Muscle of back (tissue), 11 donors: ENCODE data around the gene DHX57. TPM values are rescaled to one million over a fixed set of nuclear protein-coding genes. Genes with fewer than 3 reads are reported as not detected.
A peak's percentile ranks its signal among the peaks of the same experiment; 100 is the strongest.

ENCODE experiments used
- DNase-seq, 3 donors: peaks; one replicate each; pipeline versions ENCODE4 v3.0.0 to v3.0.0-alpha.2; 2013
- polyA plus RNA-seq, 10 donors: library from polyadenylated mRNA; unstranded; fragments of 120-200 nt; gene quantifications; one replicate each; pipeline ENCODE4 v1.2.1, GENCODE V29; 2013; ENCODE audit not compliant: insufficient read length in 10 of 10

The DHX57 gene
- polyA plus RNA-seq, 10 donors: 16.5 to 29.5 (median 20.1) TPM

- no peak for DNase-seq
Measured at GRCh38 chr2:38866773-38867443, 8.8 kb downstream of the DHX57 start.

- no peak for DNase-seq
Measured at GRCh38 chr2:38863061-38863695, 12.6 kb downstream of the DHX57 start.

DNA sequence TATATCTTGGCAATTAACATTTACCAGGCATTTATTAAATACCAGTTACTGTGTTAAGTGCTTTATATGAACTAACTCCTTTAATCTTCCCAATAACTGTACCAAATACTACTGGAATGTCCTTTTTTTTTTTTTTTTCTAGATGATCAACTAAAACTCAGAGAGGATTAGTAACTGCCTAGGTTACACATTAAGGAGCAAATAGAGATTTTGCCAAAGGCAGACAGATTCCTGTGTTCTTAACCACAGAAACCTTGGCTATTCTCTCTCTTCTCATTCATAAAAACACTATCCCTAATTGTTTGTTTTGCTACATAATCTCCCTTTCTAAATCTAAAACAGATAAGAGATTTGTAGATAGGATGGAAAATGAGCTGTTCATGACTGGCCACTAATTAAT lies 13.3 kb downstream of the DHX57 start:
- no peak for DNase-seq

- DNase-seq: no peak
Measured at GRCh38 chr2:38856165-38856564, 19.6 kb downstream of the DHX57 start.

DNA sequence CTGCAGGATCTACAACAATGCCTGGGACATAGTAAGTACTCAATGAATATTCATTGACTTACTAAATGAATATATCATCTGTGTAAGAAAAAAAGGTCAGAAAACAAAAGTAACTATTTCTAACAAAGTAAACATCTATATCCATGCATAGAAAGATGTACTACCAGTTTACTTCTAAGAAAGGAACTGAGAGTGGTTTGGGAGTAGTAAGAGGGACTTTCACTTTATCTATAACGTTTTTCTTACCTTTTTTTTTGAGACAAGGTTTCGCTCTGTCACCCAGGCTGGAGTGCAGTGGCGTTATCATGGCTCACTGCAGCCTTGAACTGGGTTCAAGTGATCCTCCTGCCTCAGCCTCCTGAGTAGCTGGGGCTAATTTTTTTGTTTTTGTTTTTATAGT lies 25.7 kb downstream of the DHX57 start:
- DNase-seq: no peak

GRCh38 chr2:38836791-38837190 lies 38.9 kb downstream of the DHX57 start:
- no peak for DNase-seq

DNA sequence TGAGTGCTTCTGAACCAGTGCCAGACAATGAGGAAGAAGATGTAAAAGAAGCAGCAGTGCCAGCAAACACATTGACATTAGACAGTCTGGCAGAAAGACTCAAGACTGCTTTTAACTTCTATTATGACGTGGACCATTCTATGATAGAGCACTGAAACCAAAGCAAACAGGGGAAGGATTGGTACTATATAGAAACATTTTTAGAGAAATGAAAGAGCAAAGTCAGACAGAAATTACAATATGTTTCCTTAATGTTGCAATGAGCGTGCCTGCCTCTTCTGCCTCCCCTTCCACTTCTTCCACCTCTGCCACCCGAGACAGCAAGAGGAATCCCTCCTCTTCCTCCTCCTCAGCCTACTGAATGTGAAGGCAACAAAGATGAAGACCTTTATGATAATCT lies 39.7 kb downstream of the DHX57 start:
- peak in 1 of 3 donors; percentile 22 for DNase-seq

GRCh38 chr2:38835015-38835601 lies 40.6 kb downstream of the DHX57 start:
- DNase-seq: peak in 1 of 3 donors; percentile 12

DNA sequence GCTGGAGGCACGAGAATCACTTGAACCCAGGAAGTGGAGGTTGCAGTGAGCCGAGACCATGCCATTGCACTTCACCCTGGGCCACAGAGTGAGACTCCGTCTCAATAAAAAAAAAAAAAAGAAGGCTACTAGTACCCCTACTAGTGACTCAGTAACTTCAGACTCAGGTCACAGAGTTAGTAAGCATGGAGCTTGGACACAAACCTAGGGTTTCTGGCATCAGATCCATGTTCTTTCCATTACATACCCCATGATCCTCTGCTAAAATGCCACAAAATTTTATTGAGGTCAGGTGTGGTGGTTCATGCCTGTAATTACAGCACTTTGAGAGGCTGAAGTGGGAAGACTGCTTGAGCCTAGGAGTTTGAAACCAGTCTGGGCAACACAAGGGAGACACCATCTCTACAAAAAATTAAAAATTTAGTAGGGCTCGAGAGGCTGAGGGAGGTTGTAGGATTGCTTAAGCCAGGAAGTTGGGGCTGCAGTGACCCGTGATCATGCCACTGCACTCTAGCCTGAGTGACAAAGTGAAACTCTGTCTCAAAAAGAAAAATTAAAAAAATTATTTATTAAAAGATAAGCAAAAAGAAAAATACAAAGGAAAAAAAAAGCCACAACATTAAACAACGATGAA lies 45.1 kb downstream of the DHX57 start:
- no peak for DNase-seq

- no peak for DNase-seq
Measured at GRCh38 chr2:38829971-38830370, 45.8 kb downstream of the DHX57 start.

GRCh38 chr2:38828460-38828859 lies 47.3 kb downstream of the DHX57 start:
- no peak for DNase-seq

GRCh38 chr2:38827539-38828145 lies 48.1 kb downstream of the DHX57 start:
- peak in 1 of 3 donors; percentile 45 for DNase-seq

DNA sequence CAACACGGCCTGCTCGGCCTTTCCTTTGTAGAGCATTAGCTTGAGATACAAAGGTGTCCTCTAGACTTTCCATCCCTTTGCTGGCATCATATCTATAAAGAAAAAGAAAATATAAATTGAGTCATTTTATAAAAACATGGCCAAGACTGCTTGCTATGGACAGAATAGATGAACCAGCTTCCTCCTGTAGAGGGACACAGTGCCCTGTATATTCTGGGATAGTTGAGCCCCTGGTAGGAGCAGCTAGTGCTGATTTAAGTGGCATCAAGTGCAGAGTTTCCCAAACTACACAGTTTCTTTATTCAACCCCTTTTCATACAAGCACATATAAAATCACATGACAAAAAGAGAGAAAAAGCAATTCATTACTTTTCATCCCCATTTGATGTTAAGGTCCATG lies 49.8 kb downstream of the DHX57 start:
- DNase-seq: no peak

GRCh38 chr2:38824906-38825305 lies 50.8 kb downstream of the DHX57 start:
- no peak for DNase-seq

- DNase-seq: no peak
Measured at GRCh38 chr2:38823386-38823785, 52.3 kb downstream of the DHX57 start.

DNA sequence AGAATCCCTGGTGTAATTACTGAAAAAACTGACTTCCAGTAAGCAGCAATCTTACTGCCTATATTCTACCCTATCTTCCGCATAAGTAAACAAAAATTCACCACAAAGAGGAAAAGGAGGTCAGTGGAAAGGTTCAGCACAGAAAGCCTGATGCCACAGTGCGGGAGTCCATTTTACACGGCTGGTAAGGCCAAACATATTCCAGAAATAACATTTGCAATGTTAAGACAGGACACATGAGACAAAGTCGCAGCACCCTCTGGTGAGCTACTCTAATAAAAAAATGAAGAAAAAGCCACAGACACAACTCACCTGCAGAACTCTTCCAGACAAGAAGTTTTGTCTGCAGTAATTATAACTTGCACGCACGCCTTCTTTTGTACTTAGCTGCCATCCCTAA lies 57.2 kb downstream of the DHX57 start:
- no peak for DNase-seq

DNA sequence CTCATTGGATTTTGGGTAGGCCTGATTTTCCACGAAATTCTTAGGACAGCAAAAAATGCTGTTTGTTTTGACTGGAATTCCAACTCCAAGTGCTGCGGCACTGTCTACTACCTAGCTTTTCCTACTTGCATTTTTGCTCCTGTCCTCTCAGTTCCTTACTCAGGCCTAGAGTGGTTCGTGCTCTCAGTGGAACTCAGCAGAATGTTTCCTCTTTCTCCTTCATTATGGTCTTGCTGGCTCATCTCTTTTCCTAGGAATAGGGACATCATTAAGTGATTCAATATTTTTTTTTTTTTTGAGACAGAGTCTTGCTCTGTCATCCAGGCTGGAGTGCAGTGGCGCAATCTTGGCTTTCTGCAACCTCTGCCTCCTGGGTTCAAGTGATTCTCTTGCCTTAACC lies 59.8 kb downstream of the DHX57 start:
- no peak for DNase-seq

- no peak for DNase-seq
Measured at GRCh38 chr2:38810488-38810887, 65.2 kb downstream of the DHX57 start.

- DNase-seq: no peak
Measured at GRCh38 chr2:38808677-38809076, 67.1 kb downstream of the DHX57 start.

DNA sequence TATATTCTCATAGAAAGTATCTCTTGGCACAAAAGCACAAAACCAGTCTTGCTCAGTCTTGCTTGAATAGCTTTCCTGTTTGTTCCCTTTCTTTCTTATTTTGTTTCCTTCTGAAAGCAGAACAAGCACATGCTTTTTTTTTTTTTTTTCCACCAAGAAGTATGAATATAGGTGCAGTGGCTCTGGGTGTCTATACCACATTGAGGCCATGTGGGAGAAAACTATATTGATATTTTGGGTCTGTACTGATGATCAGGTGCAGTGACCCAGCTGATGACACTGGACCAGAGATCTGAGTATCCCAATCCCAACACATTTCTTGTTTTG lies 69.0 kb downstream of the DHX57 start:
- no peak for DNase-seq

DNA sequence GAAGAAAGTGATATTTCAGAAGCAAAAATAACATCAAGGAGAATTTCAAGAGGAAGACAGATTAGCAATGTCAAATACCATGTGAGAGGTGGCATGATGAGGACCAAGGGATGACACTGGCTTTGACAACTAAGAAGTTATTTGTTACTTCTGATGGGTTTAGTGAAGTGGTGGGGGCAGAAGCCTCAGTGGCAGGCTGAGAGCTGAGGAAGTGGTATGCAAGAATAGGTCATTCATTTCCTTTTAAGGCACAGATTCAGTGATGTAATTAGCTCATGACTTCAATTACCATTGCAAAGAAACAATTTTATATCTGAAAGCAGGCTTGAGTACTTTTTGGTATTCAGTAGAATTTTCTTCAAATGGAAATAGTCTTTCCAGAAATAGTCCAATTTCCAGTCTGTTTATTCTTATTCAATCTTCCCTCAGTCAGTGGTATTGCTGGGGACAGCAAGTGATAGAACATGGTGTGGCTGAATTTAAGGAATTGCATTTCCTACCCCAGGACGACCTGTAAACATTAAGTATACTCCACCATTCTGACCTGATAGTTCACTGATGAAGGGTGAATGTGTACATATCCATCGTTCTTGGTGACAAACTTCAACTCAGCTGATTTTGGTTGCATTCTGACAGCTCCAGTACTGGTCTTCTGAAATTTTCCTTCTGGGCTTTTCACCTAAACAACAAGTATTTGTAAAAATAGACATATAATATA lies 69.6 kb downstream of the DHX57 start:
- DNase-seq: no peak

- no peak for DNase-seq
Measured at GRCh38 chr2:38797953-38798352, 77.8 kb downstream of the DHX57 start.
